Mesendoderm (in vitro differentiated cells): Measurements from ENCODE around the gene CCR8.
"Not testable (repeated sequence)": the region's sequence is repeated elsewhere in the genome, so short reads cannot be mapped to it uniquely, and the experiment has no call there.

Experiments
- DNase-seq: peaks from one replicate; pipeline ENCODE4 v3.0.0; 2013
- H2AK5ac ChIP-seq: 2 replicates; pipeline ENCODE4 v1.6.1; 2013; ENCODE audit warnings: low read length, inconsistent platforms
- H2BK120ac ChIP-seq: 2 replicates; pipeline ENCODE4 v1.6.1; 2013; ENCODE audit warnings: low read depth, mild to moderate bottlenecking, low read length, moderate library complexity, mixed read lengths
- H2BK15ac ChIP-seq: replicated peaks from 2 replicates; pipeline ENCODE4 v1.6.1; 2013; ENCODE audit warnings: low read depth, mild to moderate bottlenecking, moderate library complexity
- H2BK5ac ChIP-seq: 2 replicates; pipeline ENCODE4 v1.6.1; 2013; ENCODE audit warnings: low read length, inconsistent platforms
- H3K18ac ChIP-seq: 2 replicates; pipeline ENCODE4 v1.6.1; 2013; ENCODE audit warnings: mild to moderate bottlenecking, low read length, mixed read lengths
- H3K23ac ChIP-seq: one replicate; pipeline ENCODE4 v1.6.1; 2013; ENCODE audit warnings: low read length
- H3K27ac ChIP-seq: 2 replicates; pipeline ENCODE4 v1.5.1; 2013; ENCODE audit warnings: low read depth, mild to moderate bottlenecking, inconsistent platforms, low read length, moderate library complexity
- H3K27me3 ChIP-seq: 2 replicates; pipeline ENCODE4 v1.6.1; 2013; ENCODE audit warnings: low read length, control low read depth, mild to moderate bottlenecking, inconsistent platforms; ENCODE audit not compliant: insufficient read depth, poor library complexity
- H3K36me3 ChIP-seq: 2 replicates; pipeline ENCODE4 v1.6.1; 2013; ENCODE audit warnings: low read length, inconsistent platforms; ENCODE audit not compliant: control insufficient read depth, insufficient read depth
- H3K4ac ChIP-seq: one replicate; pipeline ENCODE4 v1.6.1; 2013; ENCODE audit warnings: low read depth, mild to moderate bottlenecking, low read length, moderate library complexity
- H3K4me1 ChIP-seq: 2 replicates; pipeline ENCODE4 v1.6.1; 2013; ENCODE audit warnings: low read depth, low read length, inconsistent platforms; ENCODE audit not compliant: control insufficient read depth
- H3K4me2 ChIP-seq: 2 replicates; pipeline ENCODE4 v1.6.1; 2013; ENCODE audit warnings: low read length
- H3K4me3 ChIP-seq: 2 replicates; pipeline ENCODE4 v1.5.1; 2013; ENCODE audit warnings: mild to moderate bottlenecking, low read length
- H3K56ac ChIP-seq: one replicate; pipeline ENCODE4 v1.6.1; 2013; ENCODE audit warnings: low read length
- H3K79me1 ChIP-seq: 2 replicates; pipeline ENCODE4 v1.6.1; 2013; ENCODE audit warnings: low read length, inconsistent platforms
- H3K79me2 ChIP-seq: 2 replicates; pipeline ENCODE4 v1.6.1; 2013; ENCODE audit warnings: mild to moderate bottlenecking, low read length; ENCODE audit not compliant: control insufficient read depth, insufficient read depth
- H3K9ac ChIP-seq: 2 replicates; pipeline ENCODE4 v1.6.1; 2013; ENCODE audit warnings: low read length, inconsistent platforms
- H4K5ac ChIP-seq: one replicate; pipeline ENCODE4 v1.6.1; 2013; ENCODE audit warnings: low read length
- H4K8ac ChIP-seq: one replicate; pipeline ENCODE4 v1.6.1; 2013; ENCODE audit warnings: low read depth, mild to moderate bottlenecking, control low read depth, low read length, moderate library complexity
- WGBS: extraction: QIAGEN DNeasy Blood & Tissue Kit; methylation state at CpG from one replicate; pipeline ENCODE4 v1.1.7; 2013; ENCODE audit warnings: low lambda C conversion rate, missing lambda C conversion rate; ENCODE audit not compliant: insufficient coverage; ENCODE audit errors: extremely low coverage; 5-methylcytosine and 5-hydroxymethylcytosine counted together

The CCR8 gene

GRCh38 chr3:39370450-39370849 is 40.9 kb downstream of the CCR8 start:
- not testable (repeated sequence) for H3K56ac ChIP-seq, H2BK5ac ChIP-seq, H3K36me3 ChIP-seq, H2AK5ac ChIP-seq, H3K27me3 ChIP-seq, H3K4me1 ChIP-seq, H3K79me2 ChIP-seq, H2BK120ac ChIP-seq, H3K4me3 ChIP-seq, H3K18ac ChIP-seq, H3K23ac ChIP-seq, H3K9ac ChIP-seq, H4K8ac ChIP-seq, H3K27ac ChIP-seq, H3K79me1 ChIP-seq, H3K4ac ChIP-seq, H2BK15ac ChIP-seq, H3K4me2 ChIP-seq, DNase-seq, H4K5ac ChIP-seq
- WGBS: no CpG with 5 or more reads among the region's 4 CpGs

- Histone ChIP-seq H2BK15ac (no peak overlapping the region), H2BK120ac (no peak overlapping the region), H3K56ac (no peak overlapping the region), H3K4me2 (no peak overlapping the region), H3K79me1 (no peaks in the 10 kb centered on the region), H3K27ac (no peak overlapping the region), H3K4me3 (no peak overlapping the region), H3K79me2 (no peaks in the 10 kb centered on the region), H3K4me1 (no peaks in the 10 kb centered on the region), H3K4ac (no peak overlapping the region), H3K23ac (no peak overlapping the region), H3K9ac (no peak overlapping the region), H4K5ac (no peak overlapping the region), H4K8ac (no peak overlapping the region), H3K36me3 (no peaks in the 10 kb centered on the region), H3K27me3 (no peaks in the 10 kb centered on the region), H3K18ac (no peak overlapping the region), H2BK5ac (no peak overlapping the region), H2AK5ac (no peak overlapping the region)
- no peak for DNase-seq
Observed at GRCh38 chr3:39372833-39373232, 43.3 kb downstream of the CCR8 start.

DNA sequence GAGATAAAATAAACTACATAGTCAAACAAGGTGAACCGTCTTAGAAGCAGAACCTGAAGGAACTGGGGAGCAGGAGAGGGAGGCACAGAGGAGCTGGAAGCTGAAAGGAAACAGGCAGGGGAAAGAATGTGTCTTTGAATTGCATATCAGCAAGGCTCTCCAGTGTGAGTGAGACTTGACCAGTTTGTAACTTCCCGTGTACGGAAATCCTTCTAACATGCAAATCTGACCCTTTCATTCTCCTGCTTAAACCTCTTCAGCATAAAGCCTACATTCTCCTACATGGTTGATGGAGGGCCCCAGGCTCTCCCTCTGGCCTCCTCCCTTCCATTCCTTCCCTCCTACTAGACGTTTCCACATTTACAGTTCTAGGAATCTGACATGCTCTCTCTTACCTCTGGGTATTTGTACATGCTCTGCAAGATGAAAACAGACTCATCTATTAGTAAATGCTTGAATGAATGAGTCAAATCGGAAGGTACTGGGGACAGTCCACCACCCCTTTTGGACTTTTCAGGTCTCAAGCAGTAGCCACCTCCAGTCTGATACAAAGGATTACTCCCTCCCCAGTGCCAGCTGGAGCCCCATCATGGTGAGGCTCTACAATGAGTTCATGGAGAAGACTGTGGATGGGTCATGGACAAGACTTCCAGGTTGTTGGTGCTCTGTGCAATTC is 47.6 kb downstream of the CCR8 start:
- Histone ChIP-seq H2BK15ac (no peak overlapping the region), H2BK120ac (no peak overlapping the region), H3K79me1 (no peaks in the 10 kb centered on the region), H2AK5ac (no peak overlapping the region), H3K27me3 (no peaks in the 10 kb centered on the region), H4K8ac (no peak overlapping the region), H3K4me1 (no peaks in the 10 kb centered on the region), H3K36me3 (no peaks in the 10 kb centered on the region), H3K27ac (no peak overlapping the region), H3K56ac (no peak overlapping the region), H4K5ac (no peak overlapping the region), H2BK5ac (no peak overlapping the region), H3K4me3 (no peak overlapping the region), H3K4ac (no peak overlapping the region), H3K9ac (no peak overlapping the region), H3K18ac (no peak overlapping the region), H3K79me2 (no peaks in the 10 kb centered on the region), H3K23ac (no peak overlapping the region), H3K4me2 (no peak overlapping the region)
- DNase-seq: peak; percentile 26
- no CpG with 5 or more reads among the region's 5 CpGs for WGBS

DNA sequence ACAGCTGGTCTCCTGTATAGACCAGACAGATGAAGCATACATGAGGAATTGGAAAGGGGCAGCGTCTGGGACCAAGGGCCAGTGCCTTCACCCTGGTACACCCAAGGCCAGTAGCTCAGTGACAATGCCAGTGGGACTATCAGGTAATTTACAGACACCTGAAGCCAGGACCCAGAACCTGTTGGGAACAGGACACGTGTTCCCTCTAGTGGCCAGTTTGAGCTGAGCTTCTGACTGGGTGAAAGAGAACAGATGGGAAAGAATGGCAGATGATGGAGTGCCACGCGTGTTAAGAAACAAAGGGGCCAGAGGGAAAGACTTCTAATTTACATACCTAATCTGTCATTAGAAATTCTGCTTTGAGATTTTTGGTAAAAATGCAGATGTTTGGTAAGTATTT is 48.6 kb downstream of the CCR8 start:
- Histone ChIP-seq H3K79me2 (no peaks in the 10 kb centered on the region), H3K9ac (no peak overlapping the region), H2BK5ac (no peak overlapping the region), H2AK5ac (no peak overlapping the region), H2BK120ac (no peak overlapping the region), H3K4me2 (no peak overlapping the region), H3K56ac (no peak overlapping the region), H3K27ac (no peak overlapping the region), H3K18ac (no peak overlapping the region), H3K4me3 (no peak overlapping the region), H3K36me3 (no peaks in the 10 kb centered on the region), H3K4ac (no peak overlapping the region), H4K8ac (no peak overlapping the region), H3K4me1 (no peaks in the 10 kb centered on the region), H4K5ac (no peak overlapping the region), H3K79me1 (no peaks in the 10 kb centered on the region), H3K23ac (no peak overlapping the region), H3K27me3 (no peaks in the 10 kb centered on the region), H2BK15ac (no peak overlapping the region)
- WGBS: no CpG with 5 or more reads among the region's 4 CpGs
- DNase-seq: peak; percentile 83

GRCh38 chr3:39378957-39379777 is 49.7 kb downstream of the CCR8 start:
- H2BK120ac ChIP-seq: no peak overlapping the region
- H3K4me1 ChIP-seq: no peaks in the 10 kb centered on the region
- no peak overlapping the region for H3K9ac ChIP-seq
- no peak overlapping the region for H3K23ac ChIP-seq
- no peaks in the 10 kb centered on the region for H3K79me1 ChIP-seq
- no peak overlapping the region for H2AK5ac ChIP-seq
- H3K18ac ChIP-seq: no peak overlapping the region
- no CpG with 5 or more reads among the region's 10 CpGs for WGBS
- no peak overlapping the region for H3K4me2 ChIP-seq
- no peak overlapping the region for H3K4ac ChIP-seq
- H3K4me3 ChIP-seq: no peak overlapping the region
- H3K36me3 ChIP-seq: no peaks in the 10 kb centered on the region
- no peak overlapping the region for H3K27ac ChIP-seq
- no peak overlapping the region for H2BK15ac ChIP-seq
- no peak overlapping the region for H3K56ac ChIP-seq
- H3K79me2 ChIP-seq: peaks cover 3% of the 10 kb centered on the region
- no peaks in the 10 kb centered on the region for H3K27me3 ChIP-seq
- DNase-seq: no peak
- H4K8ac ChIP-seq: no peak overlapping the region
- H4K5ac ChIP-seq: no peak overlapping the region
- H2BK5ac ChIP-seq: no peak overlapping the region
